ENCODE measurements around the gene EIF4EBP3. TPM values are rescaled to one million over a fixed set of nuclear protein-coding genes. Genes with fewer than 3 reads are reported as not detected.
A peak's percentile ranks its signal among the peaks of the same experiment; 100 is the strongest.

The EIF4EBP3 gene
- total RNA-seq (1.8 and 2.3 TPM in 2 replicates), polyA plus RNA-seq (3.0 and 3.1 TPM in 2 replicates), polyA minus RNA-seq (ENCODE audit: low replicate concordance) (6.2 TPM in 1 of 2 replicates, not detected in the other)
- 8.2 and 9.5 TPM in 2 replicates for polyA plus RNA-seq (2012)

DNA sequence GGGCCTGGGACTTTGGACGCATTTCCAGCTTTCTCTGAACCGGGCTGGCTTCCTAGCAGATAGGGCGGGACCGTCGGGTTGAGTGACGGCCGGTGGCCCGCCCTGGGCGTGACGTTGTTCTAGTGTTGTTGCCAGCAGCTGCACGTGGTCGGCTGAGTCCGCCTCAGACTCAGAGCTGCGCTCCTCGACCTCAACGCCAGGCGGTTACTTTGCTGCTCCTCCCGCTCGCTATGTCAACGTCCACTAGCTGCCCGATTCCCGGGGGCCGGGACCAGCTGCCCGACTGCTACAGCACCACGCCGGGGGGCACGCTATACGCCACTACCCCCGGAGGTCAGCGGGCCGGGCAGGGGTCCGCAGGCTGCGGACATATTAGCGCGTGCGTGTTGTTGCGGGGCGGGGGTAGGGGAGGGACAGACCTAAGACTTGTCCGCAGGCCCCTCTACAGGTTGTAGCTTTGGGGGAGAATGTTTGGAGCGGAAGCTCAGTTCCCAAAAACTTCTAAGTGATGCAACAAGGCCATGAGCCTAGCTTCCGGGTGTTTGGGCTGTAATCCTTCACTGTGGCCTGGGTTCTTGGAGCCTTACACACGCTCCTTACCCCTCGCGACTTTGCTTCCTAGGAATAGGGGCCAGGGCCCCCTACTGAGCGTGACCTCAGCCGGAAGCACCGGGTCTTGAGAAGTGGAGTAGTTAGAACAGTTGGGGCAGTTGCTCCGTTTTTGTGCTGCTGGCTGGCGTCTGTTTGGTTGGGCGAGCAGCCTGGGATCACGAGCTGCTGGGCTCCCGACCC, at the start of gene EIF4EBP3:
Gene EIF4EBP3 (plus strand): TSS at position 155 of the 792 bp plus-strand sequence. CDS start 76 bp downstream, at position 231.
- H4K20me1 ChIP-seq (ENCODE audit: control insufficient read depth, extremely low read depth, insufficient read depth, low read length): peaks cover 2% of the 10 kb centered on the region
- peaks cover 15% of the 10 kb centered on the region for H3K4me1 ChIP-seq (ENCODE audit: control insufficient read depth, extremely low read depth, insufficient read depth, low read length)
- H3K9ac ChIP-seq (ENCODE audit: insufficient read depth, low read length): peak within 1 kb of the TSS; percentile 48
- peak within 1 kb of the TSS; percentile 73 for H3K4me2 ChIP-seq (ENCODE audit: extremely low read depth, insufficient read depth, low read length)
- H3K79me2 ChIP-seq (ENCODE audit: control insufficient read depth, insufficient read depth, low read length): peaks cover 4% of the 10 kb centered on the region
- peak within 1 kb of the TSS; percentile 80 for H3K27ac ChIP-seq (ENCODE audit: insufficient read depth, low read length)
- no peaks in the 10 kb centered on the region for H3K27me3 ChIP-seq (ENCODE audit: control insufficient read depth, insufficient read depth, low read length)
- peaks cover 21% of the 10 kb centered on the region for H3K36me3 ChIP-seq (ENCODE audit: control insufficient read depth, insufficient read depth, low read length)
- peak within 1 kb of the TSS in 2 of 4 experiments; percentile 53 to 58 for H3K4me3 ChIP-seq (replicated peaks in 1 of 4; ENCODE audit: control extremely low read depth in 1 of 4, insufficient read depth in 1 of 4, low read depth in 3 of 4, low read length in 4 of 4)
- peak; percentile 91 to 97 for DNase-seq (ENCODE audit: low read depth in 2 of 2)
- H3K9me3 ChIP-seq (ENCODE audit: control insufficient read depth, insufficient read depth, low read depth, low read length): no peaks in the 10 kb centered on the region
- TF ChIP-seq, protein P1, sequence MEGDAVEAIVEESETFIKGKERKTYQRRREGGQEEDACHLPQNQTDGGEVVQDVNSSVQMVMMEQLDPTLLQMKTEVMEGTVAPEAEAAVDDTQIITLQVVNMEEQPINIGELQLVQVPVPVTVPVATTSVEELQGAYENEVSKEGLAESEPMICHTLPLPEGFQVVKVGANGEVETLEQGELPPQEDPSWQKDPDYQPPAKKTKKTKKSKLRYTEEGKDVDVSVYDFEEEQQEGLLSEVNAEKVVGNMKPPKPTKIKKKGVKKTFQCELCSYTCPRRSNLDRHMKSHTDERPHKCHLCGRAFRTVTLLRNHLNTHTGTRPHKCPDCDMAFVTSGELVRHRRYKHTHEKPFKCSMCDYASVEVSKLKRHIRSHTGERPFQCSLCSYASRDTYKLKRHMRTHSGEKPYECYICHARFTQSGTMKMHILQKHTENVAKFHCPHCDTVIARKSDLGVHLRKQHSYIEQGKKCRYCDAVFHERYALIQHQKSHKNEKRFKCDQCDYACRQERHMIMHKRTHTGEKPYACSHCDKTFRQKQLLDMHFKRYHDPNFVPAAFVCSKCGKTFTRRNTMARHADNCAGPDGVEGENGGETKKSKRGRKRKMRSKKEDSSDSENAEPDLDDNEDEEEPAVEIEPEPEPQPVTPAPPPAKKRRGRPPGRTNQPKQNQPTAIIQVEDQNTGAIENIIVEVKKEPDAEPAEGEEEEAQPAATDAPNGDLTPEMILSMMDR (conservative IDR thresholded peaks at IDR 0.05 in 1 of 2, IDR thresholded peaks at IDR 0.05 in 1 of 2; ENCODE audit: low read depth in 1 of 2, low read length in 2 of 2): peak; percentile 52 to 62
- TF ChIP-seq EZH2 (IDR thresholded peaks at IDR 0.05; ENCODE audit: low read length, missing control alignments): no peak
- H2AFZ ChIP-seq (ENCODE audit: low read length): peak within 1 kb of the TSS; percentile 9

DNA sequence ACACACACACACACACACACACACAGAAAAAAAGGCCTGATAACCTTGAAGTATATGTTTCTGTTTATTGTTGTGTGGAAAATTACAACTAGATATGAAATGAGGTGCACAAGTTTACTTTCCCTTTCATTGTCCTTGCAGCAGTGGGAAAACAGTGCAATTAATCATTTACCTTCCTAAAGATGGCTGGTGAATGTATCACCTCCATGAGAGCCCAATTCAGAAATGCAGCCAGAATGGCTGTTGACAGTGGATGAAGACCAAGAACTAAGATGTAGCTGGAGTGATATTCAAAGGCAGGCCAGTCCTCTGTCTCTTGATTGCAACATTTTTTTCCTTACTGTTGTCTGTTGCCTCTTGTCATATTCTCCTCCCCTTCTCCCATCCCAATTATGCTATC, 49.6 kb upstream of the EIF4EBP3 start:
- H4K20me1 ChIP-seq (ENCODE audit: control insufficient read depth, extremely low read depth, insufficient read depth, low read length): no peaks in the 10 kb centered on the region
- no peaks in the 10 kb centered on the region for H3K27me3 ChIP-seq (ENCODE audit: control insufficient read depth, insufficient read depth, low read length)
- no peaks in the 10 kb centered on the region for H3K9me3 ChIP-seq (ENCODE audit: control insufficient read depth, insufficient read depth, low read depth, low read length)
- no peak overlapping the region for H3K9ac ChIP-seq (ENCODE audit: insufficient read depth, low read length)
- no peaks in the 10 kb centered on the region for H3K4me1 ChIP-seq (ENCODE audit: control insufficient read depth, extremely low read depth, insufficient read depth, low read length)
- H3K4me3 ChIP-seq (replicated peaks in 1 of 4; ENCODE audit: control extremely low read depth in 1 of 4, insufficient read depth in 1 of 4, low read depth in 3 of 4, low read length in 4 of 4): no peak overlapping the region
- no peak overlapping the region for H2AFZ ChIP-seq (ENCODE audit: low read length)
- H3K36me3 ChIP-seq (ENCODE audit: control insufficient read depth, insufficient read depth, low read length): no peaks in the 10 kb centered on the region
- no peak overlapping the region for H3K27ac ChIP-seq (ENCODE audit: insufficient read depth, low read length)
- no peak for TF ChIP-seq EZH2 (IDR thresholded peaks at IDR 0.05; ENCODE audit: low read length, missing control alignments)
- TF ChIP-seq, protein P1 (conservative IDR thresholded peaks at IDR 0.05 in 1 of 2, IDR thresholded peaks at IDR 0.05 in 1 of 2; ENCODE audit: low read depth in 1 of 2, low read length in 2 of 2): no peak
- H3K79me2 ChIP-seq (ENCODE audit: control insufficient read depth, insufficient read depth, low read length): no peaks in the 10 kb centered on the region
- no peak overlapping the region for H3K4me2 ChIP-seq (ENCODE audit: extremely low read depth, insufficient read depth, low read length)
- no peak for DNase-seq (ENCODE audit: low read depth in 2 of 2)

DNA sequence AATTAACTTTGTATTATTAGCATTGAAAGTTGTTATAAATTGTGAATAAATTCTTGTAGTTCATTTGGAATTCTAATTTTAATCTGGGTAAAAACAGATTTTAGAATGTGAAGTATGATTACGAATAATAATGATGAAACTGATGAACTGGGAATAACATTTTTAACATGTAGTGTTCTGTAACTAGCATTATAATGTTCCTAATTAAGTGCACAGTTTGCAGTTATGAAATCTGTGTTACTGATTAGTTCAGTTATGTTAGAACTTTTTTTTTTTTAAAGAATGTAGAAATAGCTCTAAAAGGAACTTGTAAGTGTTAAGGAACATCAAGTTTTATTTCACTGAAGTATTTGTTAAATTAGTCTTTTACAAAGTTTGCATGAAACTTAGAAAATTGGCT, 48.9 kb upstream of the EIF4EBP3 start:
- no peak overlapping the region for H2AFZ ChIP-seq (ENCODE audit: low read length)
- no peak overlapping the region for H3K27ac ChIP-seq (ENCODE audit: insufficient read depth, low read length)
- H3K4me1 ChIP-seq (ENCODE audit: control insufficient read depth, extremely low read depth, insufficient read depth, low read length): no peaks in the 10 kb centered on the region
- DNase-seq (ENCODE audit: low read depth in 2 of 2): no peak
- no peaks in the 10 kb centered on the region for H3K27me3 ChIP-seq (ENCODE audit: control insufficient read depth, insufficient read depth, low read length)
- no peaks in the 10 kb centered on the region for H3K36me3 ChIP-seq (ENCODE audit: control insufficient read depth, insufficient read depth, low read length)
- no peak overlapping the region for H3K9ac ChIP-seq (ENCODE audit: insufficient read depth, low read length)
- no peak overlapping the region for H3K4me2 ChIP-seq (ENCODE audit: extremely low read depth, insufficient read depth, low read length)
- H3K4me3 ChIP-seq (replicated peaks in 1 of 4; ENCODE audit: control extremely low read depth in 1 of 4, insufficient read depth in 1 of 4, low read depth in 3 of 4, low read length in 4 of 4): no peak overlapping the region
- TF ChIP-seq, protein P1 (conservative IDR thresholded peaks at IDR 0.05 in 1 of 2, IDR thresholded peaks at IDR 0.05 in 1 of 2; ENCODE audit: low read depth in 1 of 2, low read length in 2 of 2): no peak
- no peak for TF ChIP-seq EZH2 (IDR thresholded peaks at IDR 0.05; ENCODE audit: low read length, missing control alignments)
- no peaks in the 10 kb centered on the region for H3K9me3 ChIP-seq (ENCODE audit: control insufficient read depth, insufficient read depth, low read depth, low read length)
- no peaks in the 10 kb centered on the region for H3K79me2 ChIP-seq (ENCODE audit: control insufficient read depth, insufficient read depth, low read length)
- no peaks in the 10 kb centered on the region for H4K20me1 ChIP-seq (ENCODE audit: control insufficient read depth, extremely low read depth, insufficient read depth, low read length)

Data from fibroblast of lung (primary cell).